ENCODE results near the gene FAM170B. TPM values are rescaled to one million over a fixed set of nuclear protein-coding genes. Genes with fewer than 3 reads are reported as not detected.

Gene FAM170B
- total RNA-seq, 4 donors from 2014 or later = not detected

DNA sequence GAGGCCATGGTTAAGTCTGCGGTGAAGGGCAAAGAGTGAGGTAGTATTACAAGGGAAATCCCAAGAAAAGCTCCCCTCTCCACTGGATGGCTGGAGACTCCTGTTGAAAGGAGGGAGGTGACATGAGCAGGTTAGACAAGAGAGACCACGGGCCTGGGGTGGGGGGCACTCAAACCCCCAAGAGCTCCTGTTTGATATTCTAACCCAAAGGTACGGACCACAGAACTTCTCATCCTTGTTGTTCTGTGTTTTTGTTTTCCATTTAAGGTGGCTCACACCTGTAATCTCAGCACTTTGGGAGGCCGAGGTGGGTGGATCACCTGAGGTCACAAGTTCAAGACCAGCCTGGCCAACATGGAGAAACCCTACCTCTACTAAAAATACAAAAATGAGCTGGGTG, 30.1 kb downstream of the FAM170B start:
- H3K4me3 ChIP-seq (replicated peaks in 1 of 3) = no peak overlapping the region
- H3K9me3 ChIP-seq = no peaks in the 10 kb centered on the region
- H3K36me3 ChIP-seq = no peaks in the 10 kb centered on the region
- no peak for DNase-seq
- no peak overlapping the region for H3K27ac ChIP-seq
- peaks cover 26 to 33% of the 10 kb centered on the region in 2 donors for H3K4me1 ChIP-seq
- intact Hi-C loops (cut with DNase I) = no loop called here
- no peaks in the 10 kb centered on the region for H3K27me3 ChIP-seq
- 89 to 93% methylated on average over 4 of the region's 4 CpGs for WGBS, 2 donors
- TF ChIP-seq, protein P1, sequence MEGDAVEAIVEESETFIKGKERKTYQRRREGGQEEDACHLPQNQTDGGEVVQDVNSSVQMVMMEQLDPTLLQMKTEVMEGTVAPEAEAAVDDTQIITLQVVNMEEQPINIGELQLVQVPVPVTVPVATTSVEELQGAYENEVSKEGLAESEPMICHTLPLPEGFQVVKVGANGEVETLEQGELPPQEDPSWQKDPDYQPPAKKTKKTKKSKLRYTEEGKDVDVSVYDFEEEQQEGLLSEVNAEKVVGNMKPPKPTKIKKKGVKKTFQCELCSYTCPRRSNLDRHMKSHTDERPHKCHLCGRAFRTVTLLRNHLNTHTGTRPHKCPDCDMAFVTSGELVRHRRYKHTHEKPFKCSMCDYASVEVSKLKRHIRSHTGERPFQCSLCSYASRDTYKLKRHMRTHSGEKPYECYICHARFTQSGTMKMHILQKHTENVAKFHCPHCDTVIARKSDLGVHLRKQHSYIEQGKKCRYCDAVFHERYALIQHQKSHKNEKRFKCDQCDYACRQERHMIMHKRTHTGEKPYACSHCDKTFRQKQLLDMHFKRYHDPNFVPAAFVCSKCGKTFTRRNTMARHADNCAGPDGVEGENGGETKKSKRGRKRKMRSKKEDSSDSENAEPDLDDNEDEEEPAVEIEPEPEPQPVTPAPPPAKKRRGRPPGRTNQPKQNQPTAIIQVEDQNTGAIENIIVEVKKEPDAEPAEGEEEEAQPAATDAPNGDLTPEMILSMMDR (IDR thresholded peaks at IDR 0.05) = no peak
- no peak for TF ChIP-seq POLR2A (IDR thresholded peaks at IDR 0.05)

DNA sequence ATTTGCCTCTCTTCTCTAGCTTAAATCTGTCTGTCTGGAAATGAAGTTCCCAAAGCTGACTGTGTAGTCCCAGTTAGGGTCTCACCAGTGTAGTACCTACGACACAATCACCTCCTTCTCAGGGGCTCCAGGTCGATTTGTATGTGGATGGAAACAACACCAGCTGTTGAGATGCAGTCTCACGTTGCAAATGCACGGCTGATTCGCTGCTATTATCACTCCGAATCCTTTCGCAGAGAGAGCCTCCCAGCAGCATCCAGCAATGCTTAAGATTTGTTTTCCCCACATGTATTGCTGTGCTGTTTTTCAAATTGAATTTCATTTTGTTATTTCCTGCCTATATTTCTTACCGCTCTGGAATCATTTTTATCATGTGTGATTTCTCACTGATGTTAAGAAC, 34.8 kb downstream of the FAM170B start:
- no peaks in the 10 kb centered on the region for H3K36me3 ChIP-seq
- no peak for TF ChIP-seq POLR2A (IDR thresholded peaks at IDR 0.05)
- TF ChIP-seq, protein P1 (IDR thresholded peaks at IDR 0.05) = no peak
- no peaks in the 10 kb centered on the region for H3K4me1 ChIP-seq
- H3K9me3 ChIP-seq = no peaks in the 10 kb centered on the region
- no peak overlapping the region for H3K4me3 ChIP-seq (replicated peaks in 1 of 3)
- no peak overlapping the region for H3K27ac ChIP-seq
- intact Hi-C loops (cut with DNase I) = no loop called here
- DNase-seq = no peak
- H3K27me3 ChIP-seq = no peaks in the 10 kb centered on the region
- 88 to 91% methylated on average over 8 of the region's 8 CpGs for WGBS, 2 donors

DNA sequence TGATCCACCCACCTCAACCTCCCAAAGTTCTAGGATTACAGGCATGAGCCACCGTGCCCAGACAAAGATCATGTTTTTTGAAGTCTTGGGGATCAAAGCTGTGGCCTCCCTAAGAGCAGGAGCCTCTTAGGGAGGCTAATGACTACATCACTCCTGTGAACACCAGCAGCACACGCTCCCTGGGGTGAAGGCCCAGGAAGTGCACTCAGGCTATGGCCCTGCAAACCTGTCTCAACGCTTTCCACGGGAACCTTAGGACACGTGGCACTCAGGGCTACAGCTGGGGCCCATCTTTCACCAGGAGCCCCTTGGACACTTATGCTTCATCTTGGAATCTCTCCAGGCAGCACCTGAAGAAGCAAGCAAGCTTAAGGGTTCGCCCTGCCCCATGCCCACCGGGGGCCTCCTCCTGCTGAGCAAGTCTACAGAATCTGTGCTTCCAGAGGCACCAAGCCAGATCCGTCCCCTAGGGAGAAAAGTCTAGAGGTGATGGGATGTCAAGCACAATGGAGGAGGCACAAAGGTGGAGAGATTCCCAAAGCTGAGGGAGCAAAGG, 36.9 kb downstream of the FAM170B start:
- no peaks in the 10 kb centered on the region for H3K36me3 ChIP-seq
- H3K27ac ChIP-seq = no peak overlapping the region
- no peaks in the 10 kb centered on the region for H3K27me3 ChIP-seq
- no peak for DNase-seq
- H3K4me3 ChIP-seq (replicated peaks in 1 of 3) = no peak overlapping the region
- intact Hi-C loops (cut with DNase I) = no loop called here
- WGBS, 2 donors = 67 to 80% methylated on average over 4 to 8 of the region's 8 CpGs
- TF ChIP-seq, protein P1 (IDR thresholded peaks at IDR 0.05) = no peak
- TF ChIP-seq POLR2A (IDR thresholded peaks at IDR 0.05) = no peak
- no peaks in the 10 kb centered on the region for H3K9me3 ChIP-seq
- H3K4me1 ChIP-seq = no peaks in the 10 kb centered on the region

DNA sequence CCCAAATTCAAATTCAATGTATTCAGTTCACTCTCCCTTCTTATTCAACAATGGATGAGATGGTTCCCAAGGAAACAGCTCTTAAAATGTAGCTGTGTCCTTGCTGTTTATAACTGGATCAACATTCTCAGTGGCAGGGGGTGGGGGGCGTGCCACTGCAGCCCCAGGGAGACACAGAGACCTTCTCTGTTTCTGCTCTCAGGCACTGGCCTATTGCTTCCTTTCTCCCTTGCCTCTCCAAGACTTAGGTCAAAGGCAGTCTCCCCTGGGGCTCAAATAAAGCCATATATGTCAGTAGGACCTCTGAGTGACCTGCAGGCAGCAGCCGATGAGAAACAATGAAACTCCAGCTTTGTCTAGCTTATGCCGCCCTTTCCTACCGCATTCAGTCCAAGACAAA, 39.2 kb downstream of the FAM170B start:
- Histone ChIP-seq H3K27me3 (no peaks in the 10 kb centered on the region), H3K27ac (no peak overlapping the region), H3K9me3 (no peaks in the 10 kb centered on the region), H3K36me3 (no peaks in the 10 kb centered on the region), H3K4me3 (replicated peaks in 1 of 3) (no peak overlapping the region), H3K4me1 (peaks cover 10 to 16% of the 10 kb centered on the region in 2 donors)
- WGBS, 2 donors = 75 to 76% methylated on average over 4 of the region's 4 CpGs
- TF ChIP-seq, protein P1 (IDR thresholded peaks at IDR 0.05) = no peak
- no peak for TF ChIP-seq POLR2A (IDR thresholded peaks at IDR 0.05)
- intact Hi-C loops (cut with DNase I) = no loop called here
- no peak for DNase-seq

DNA sequence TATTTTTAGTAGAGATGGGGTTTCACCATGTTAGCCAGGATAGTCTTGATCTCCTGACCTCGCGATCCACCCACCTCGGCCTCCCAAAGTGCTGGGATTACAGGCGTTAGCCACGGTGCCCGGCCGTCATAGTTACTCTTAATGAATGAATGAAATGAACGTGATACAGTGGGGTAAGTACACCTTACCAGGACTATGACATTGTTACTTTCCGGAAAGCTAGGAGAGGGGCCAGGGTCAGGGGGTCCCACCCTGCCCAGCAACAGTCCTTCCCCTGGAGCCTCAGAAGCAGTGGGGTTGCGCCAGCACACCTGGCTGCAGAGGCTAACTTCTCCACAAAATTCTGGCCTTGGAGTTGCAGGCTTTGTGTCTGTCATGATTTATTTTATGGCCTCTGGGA, 39.9 kb downstream of the FAM170B start:
- TF ChIP-seq, protein P1 (IDR thresholded peaks at IDR 0.05) = no peak
- no peak for TF ChIP-seq POLR2A (IDR thresholded peaks at IDR 0.05)
- Histone ChIP-seq H3K27me3 (no peaks in the 10 kb centered on the region), H3K9me3 (no peaks in the 10 kb centered on the region), H3K36me3 (no peaks in the 10 kb centered on the region), H3K27ac (no peak overlapping the region), H3K4me1 (peaks cover 12 to 19% of the 10 kb centered on the region in 2 donors), H3K4me3 (replicated peaks in 1 of 3) (no peak overlapping the region)
- 91 to 98% methylated on average over 10 of the region's 10 CpGs for WGBS, 2 donors
- no peak for DNase-seq
- intact Hi-C loops (cut with DNase I) = no loop called here
